Measurements from ENCODE around the gene PKD2L2.
"Not testable (repeated sequence)": the region's sequence is repeated elsewhere in the genome, so short reads cannot be mapped to it uniquely, and the experiment has no call there.

The PKD2L2 gene

DNA sequence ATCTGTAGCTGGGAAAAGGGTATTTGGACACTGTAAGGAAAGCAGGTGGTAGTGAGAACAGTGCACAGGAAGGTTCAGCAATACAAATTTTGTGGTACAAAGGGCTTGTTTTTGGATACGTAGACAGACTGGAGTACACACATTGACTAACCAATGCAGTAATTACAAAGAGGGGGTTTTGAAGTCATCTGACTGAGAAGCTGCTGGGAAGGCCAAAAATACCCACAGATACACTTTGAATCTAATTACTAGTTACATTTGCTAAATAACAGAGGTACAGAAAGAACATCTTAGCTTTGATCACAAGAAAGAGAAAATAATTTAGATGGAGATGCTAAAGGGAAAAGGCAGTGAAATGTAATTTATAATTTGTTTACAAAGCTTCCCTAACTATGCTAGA lies 45.9 kb downstream of the PKD2L2 start:
- TF ChIP-seq, protein P1, sequence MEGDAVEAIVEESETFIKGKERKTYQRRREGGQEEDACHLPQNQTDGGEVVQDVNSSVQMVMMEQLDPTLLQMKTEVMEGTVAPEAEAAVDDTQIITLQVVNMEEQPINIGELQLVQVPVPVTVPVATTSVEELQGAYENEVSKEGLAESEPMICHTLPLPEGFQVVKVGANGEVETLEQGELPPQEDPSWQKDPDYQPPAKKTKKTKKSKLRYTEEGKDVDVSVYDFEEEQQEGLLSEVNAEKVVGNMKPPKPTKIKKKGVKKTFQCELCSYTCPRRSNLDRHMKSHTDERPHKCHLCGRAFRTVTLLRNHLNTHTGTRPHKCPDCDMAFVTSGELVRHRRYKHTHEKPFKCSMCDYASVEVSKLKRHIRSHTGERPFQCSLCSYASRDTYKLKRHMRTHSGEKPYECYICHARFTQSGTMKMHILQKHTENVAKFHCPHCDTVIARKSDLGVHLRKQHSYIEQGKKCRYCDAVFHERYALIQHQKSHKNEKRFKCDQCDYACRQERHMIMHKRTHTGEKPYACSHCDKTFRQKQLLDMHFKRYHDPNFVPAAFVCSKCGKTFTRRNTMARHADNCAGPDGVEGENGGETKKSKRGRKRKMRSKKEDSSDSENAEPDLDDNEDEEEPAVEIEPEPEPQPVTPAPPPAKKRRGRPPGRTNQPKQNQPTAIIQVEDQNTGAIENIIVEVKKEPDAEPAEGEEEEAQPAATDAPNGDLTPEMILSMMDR (IDR thresholded peaks at IDR 0.05; ENCODE audit: borderline replicate concordance, insufficient read depth, low read depth, low read length), result no peak
- H3K4me3 ChIP-seq (ENCODE audit: low read depth, low read length), result no peak overlapping the region

DNA sequence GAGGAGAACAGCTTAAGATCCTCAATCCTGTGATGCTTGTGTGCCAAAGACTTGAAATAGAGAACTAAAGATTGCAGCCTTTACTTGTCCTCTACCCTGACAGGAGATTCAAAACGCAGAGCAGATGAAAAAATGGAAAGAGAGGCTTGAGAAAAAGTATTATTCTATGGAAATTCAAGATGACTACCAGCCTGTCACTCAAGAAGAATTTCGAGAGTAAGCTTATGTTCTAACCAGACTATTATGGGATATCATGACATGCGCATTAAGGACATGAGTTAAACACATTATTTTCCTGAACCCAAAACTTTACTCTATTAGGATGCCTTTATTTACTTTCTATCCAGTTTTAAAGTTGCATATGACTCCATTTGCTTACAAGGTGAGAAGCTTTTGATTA lies 46.4 kb downstream of the PKD2L2 start:
- TF ChIP-seq, protein P1 (IDR thresholded peaks at IDR 0.05; ENCODE audit: borderline replicate concordance, insufficient read depth, low read depth, low read length), result no peak

DNA sequence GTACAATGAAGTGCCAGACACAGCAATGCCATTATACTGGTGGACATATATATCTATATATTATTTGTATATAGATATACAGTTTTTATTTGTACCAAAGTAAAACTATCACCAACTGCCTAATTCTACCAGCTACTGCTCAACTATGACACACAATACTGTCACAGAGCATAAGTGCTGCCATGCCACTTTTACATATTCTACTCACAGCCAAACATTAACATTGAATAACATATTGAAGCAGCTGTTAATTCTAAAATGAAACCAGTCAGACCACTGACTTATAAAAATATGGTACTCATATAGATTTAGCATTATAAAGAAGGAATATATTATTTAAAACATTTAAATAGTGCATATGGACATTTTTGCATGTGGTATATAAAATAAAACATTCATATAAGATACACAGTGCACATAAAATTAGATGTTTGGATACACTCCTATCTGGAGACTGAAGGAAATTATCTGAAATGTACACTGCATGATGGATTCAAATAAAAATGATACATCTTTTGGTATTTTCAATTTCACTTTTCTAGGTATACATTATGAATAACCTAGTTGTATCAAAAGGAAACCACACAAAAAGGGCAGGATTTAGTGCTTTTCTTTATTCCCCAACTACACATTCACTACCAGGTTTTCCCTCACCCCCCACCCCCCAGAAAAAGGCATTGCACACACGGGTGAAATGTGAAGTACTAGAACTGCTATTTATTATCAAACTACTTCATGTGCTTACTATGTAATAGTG lies 48.9 kb downstream of the PKD2L2 start:
- H3K4me3 ChIP-seq (ENCODE audit: low read depth, low read length), result no peak overlapping the region
- TF ChIP-seq, protein P1 (IDR thresholded peaks at IDR 0.05; ENCODE audit: borderline replicate concordance, insufficient read depth, low read depth, low read length), result no peak

More for the DNA sequence above, 46.4 kb downstream of the PKD2L2 start:
- H3K4me3 ChIP-seq (ENCODE audit: low read depth, low read length), result no peak overlapping the region

DNA sequence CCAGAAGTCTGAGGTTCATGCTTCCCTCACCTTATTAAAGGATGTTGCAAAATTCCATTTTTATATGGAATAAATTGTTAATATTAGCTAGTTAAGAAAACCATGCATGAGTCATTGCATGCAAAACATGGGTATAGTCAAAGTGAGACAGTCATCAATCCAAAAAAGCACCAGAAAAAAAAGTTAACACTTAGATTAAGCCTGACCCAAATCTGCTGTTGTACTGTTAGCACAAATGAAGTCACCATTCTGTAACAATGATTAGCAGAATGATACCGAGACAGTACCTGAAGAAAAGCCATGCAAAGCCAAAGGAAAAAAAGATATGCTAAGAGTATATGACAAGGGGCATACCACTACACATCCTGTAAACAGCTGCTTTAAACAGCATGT lies 49.5 kb downstream of the PKD2L2 start:
- TF ChIP-seq, protein P1 (IDR thresholded peaks at IDR 0.05; ENCODE audit: borderline replicate concordance, insufficient read depth, low read depth, low read length), result no peak

DNA sequence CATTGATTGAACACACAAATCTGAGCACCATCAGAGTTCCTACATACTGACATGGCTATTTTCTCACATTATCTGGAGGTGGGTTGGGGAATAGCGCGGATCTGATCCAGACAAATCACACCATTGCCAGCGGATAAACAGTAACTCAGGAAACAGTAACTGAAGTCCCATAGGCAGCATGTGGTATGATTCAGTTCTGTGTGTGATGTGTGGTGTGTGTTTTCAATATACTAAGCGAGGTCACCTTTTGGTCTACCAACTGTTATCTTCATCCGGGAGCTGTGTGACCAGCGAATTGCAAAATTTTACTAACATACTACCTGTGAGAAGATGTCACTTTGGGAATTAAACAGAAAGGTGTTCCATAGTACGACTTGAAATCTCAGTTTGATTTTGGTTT lies 50.1 kb downstream of the PKD2L2 start:
- H3K4me3 ChIP-seq (ENCODE audit: low read depth, low read length), result no peak overlapping the region
- TF ChIP-seq, protein P1 (IDR thresholded peaks at IDR 0.05; ENCODE audit: borderline replicate concordance, insufficient read depth, low read depth, low read length), result no peak

More for the DNA sequence above, 49.5 kb downstream of the PKD2L2 start:
- H3K4me3 ChIP-seq (ENCODE audit: low read depth, low read length), result no peak overlapping the region

DNA sequence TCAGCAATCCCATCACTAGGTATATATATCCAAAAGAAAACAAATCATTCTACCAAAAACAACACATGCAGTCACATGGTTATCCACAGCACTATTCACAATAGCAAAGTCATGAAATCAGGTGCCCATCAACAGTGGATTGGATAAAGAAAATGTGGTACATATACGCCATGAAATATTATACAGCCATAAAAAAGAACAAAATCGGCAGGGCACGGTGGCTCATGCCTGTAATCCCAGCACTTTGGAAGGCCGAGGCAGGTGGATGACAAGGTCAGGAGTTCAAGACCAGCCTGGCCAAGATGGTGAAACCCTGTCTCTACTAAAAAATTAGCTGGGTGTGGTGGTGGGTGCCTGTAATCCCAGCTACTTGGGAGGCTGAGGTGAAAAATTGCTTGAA lies 55.0 kb downstream of the PKD2L2 start:
- H3K4me3 ChIP-seq (ENCODE audit: low read depth, low read length), result not testable (repeated sequence)

DNA sequence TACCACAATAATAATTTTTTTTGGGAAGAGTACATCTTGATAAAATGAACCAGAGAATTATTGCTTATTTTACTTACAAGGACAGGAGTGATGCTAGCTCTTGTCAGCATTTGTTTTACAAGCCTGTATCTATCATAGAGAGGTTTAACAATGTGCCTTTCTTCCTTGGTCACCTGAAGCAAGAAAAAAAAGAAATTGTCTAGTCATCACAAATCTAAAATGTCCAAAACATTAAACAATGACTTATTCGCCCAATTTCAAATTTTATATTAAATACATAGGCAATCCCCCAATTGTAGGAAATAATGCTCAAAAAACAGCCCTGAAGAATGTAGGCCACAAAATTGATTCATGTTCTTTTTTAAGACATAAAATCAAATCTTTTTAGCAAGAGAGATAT lies 56.6 kb downstream of the PKD2L2 start:
- TF ChIP-seq, protein P1 (IDR thresholded peaks at IDR 0.05; ENCODE audit: borderline replicate concordance, insufficient read depth, low read depth, low read length), result no peak
- no peak overlapping the region for H3K4me3 ChIP-seq (ENCODE audit: low read depth, low read length)
